Muscle of back (tissue), 13 donors: ENCODE results near the gene PARP9. TPM values are rescaled to one million over a fixed set of nuclear protein-coding genes. Genes with fewer than 3 reads are reported as not detected.

Source experiments
- DNase-seq, 3 donors: peaks; one replicate each; pipeline versions ENCODE4 v3.0.0 to v3.0.0-alpha.2; 2013
- long read RNA-seq, 9 donors: transcript quantifications; one replicate each; lab custom pipeline, GENCODE V29; 2026
- polyA plus RNA-seq, 10 donors: library from polyadenylated mRNA; unstranded; fragments of 120-200 nt; gene quantifications; one replicate each; pipeline ENCODE4 v1.2.1, GENCODE V29; 2013; ENCODE audit not compliant: insufficient read length in 10 of 10

The PARP9 gene
- 10 to 100 TPM in 9 of 10 donors, 1 to 10 TPM in 1; 8.9 to 19.2 (median 15.1) TPM for polyA plus RNA-seq
- long read RNA-seq, donor 1, result 0 reads
- long read RNA-seq, donor 2, result 0 reads
- long read RNA-seq, donor 3, result 0 reads
- long read RNA-seq, donor 4, partial matches to known transcripts, result 0 of 1 reads
- long read RNA-seq, donor 4, other reads (novel, unspliced or antisense), result 0 of 1 reads
- long read RNA-seq, donor 5, partial matches to known transcripts, result 9 of 10 reads
- long read RNA-seq, donor 5, other reads (novel, unspliced or antisense), result 0 of 10 reads
- long read RNA-seq, donor 6, partial matches to known transcripts, result 0 of 1 reads
- long read RNA-seq, donor 6, other reads (novel, unspliced or antisense), result 0 of 1 reads
- long read RNA-seq, donor 7, result 0 reads
- long read RNA-seq, donor 8, result 0 reads
- long read RNA-seq, donor 9, result 0 reads

DNA sequence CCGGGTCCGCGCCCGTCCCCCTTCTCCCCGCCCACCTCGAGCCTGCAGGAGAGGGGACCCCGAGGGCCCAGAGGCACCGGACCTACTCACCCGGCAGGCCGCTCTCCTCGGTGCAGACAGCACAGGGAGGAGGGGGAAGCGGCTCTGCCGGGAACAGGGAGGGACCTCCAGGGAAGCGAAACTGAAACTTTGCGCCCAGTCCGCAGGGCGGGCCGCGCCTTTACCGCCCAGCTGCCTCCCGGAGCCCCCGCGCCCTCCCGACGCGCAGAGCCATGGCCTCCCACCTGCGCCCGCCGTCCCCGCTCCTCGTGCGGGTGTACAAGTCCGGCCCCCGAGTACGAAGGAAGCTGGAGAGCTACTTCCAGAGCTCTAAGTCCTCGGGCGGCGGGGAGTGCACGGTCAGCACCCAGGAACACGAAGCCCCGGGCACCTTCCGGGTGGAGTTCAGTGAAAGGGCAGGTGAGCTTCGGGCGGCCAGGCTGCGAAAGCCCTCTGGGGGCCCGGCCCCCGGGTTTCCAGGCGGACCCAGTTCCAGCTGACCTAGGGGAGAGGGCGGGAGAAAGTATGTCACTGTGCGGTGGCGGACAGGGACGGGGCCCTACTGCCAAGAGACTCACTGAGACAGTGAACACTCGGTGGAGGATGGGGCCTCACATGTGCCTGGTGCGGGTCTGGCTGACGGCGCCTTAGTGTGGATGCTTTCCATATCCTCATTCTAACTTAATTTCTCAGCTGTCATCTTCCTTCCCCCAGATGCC is at the start of gene PARP9, which contains the start of gene DTX3L:
Gene PARP9, minus strand, starts transcription at position 146 of the 758 bp plus-strand sequence. CDS start 4,680 bp downstream, outside the sequence.
Gene DTX3L, plus strand, starts transcription at position 184 of the 758 bp plus-strand sequence. Its CDS starts 89 bp downstream, at position 273.
- DNase-seq, result peak; percentile 71 to 93 (median 84)

DNA sequence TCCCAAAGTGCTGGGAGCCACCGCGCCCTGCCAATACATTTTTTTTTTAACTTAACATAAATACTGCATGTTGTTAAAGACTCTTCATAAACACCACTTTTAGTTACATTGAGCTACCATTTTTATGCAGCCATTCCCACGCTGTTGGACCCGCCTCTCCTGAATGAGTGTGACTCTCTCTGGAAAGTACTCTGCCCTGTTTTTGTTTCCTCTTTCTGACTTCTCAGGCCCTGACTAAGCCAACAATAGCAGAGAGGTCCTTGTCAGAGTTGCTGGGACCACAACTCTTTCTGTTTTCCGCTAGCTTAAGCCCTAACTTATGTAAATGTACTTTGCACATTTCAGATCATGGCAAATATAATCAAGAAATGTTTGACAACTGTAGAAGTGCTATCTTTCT is 48.6 kb upstream of the PARP9 start:
- no peak for DNase-seq

DNA sequence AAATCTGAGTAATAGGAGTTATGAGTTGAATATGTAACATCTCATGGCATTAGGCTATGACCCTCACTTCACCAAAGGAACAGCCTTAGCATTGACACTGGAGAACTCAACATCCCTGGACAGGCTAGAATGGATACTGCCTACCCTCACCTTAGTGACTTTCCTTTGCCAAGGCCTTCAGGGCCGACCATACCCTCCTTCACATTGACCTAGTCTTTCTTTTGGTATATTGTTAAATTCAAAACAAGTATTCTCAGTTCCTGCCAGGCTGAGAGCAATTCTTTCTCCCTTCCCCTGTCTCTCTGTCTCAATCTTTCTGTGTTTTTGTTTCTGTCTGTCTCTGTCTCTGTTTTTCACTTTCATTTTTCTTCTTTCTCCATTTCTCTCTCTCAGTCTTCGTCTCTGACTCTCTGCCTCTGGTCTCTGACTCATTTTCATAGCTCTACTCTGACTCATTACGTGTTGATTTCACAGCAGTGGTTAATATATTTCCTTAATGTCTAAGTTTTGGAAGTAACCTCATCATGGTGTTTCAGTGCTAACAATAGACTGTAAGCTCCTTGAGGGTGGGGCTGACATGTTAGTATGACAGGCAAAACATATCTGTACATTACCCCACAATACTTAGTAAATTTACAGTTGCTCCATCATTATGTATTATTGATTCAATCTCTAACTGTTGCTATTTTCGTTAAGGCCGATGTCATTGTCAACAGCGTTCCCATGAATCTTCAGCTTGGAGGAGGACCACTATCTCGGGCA is 45.9 kb upstream of the PARP9 start:
- DNase-seq, result peak in 1 of 3 donors; percentile 52

DNA sequence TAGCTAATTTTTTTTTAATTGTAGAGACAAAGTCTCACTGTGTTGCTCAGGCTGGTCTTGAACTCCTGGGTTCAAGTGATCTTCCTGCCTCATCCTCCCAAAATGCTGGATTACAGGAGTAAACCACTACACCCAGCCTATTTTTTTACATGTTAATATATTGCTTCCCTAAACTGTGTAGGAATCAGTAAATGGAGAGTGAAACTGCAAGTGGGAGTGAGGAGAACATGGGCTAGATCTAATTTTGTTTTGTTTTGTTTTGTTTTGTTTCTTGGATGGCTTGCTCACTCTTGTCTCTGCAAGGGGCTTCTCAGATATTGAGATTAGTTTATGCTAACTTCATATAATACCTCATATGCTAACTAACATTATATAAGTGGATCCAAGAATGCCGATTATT is 44.8 kb upstream of the PARP9 start:
- no peak for DNase-seq

DNA sequence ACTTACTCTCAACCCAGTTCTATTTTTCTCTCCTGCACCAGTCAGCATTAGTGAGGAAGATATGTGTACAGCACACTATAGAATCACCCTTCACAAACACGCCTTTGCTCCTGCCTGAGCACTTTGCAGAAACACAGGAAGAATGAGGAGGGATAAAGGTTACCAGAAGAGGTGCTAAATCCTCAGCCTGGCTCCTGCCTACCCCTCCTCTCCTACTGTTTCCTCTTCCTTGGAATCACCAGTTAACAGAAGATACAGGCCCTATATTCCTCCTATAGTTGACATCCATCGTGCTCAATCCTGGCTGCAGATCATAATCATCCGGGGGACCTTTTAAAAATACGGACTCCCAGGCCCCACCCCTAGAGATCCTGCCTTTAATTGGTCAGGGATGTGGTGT is 42.2 kb upstream of the PARP9 start:
- DNase-seq, result no peak

DNA sequence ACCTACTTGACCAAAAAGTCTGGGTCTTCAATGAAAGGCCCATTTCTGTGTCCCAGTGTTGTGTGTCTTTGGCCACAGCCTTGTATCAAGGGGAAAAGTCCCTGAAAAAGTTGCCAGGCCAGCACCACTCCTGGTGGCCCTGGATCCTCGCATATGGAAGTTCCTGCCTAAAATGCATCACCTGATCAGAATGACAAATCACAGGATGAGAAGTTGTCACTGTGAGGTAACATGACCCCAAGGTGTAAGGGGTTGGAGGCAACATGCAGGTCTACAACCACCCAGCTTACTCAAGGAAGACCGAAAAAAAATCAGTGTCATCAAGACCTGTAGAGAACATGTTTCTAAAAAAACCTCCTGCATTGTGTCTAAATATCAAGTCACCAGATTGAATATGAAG is 39.0 kb upstream of the PARP9 start:
- DNase-seq, result no peak

DNA sequence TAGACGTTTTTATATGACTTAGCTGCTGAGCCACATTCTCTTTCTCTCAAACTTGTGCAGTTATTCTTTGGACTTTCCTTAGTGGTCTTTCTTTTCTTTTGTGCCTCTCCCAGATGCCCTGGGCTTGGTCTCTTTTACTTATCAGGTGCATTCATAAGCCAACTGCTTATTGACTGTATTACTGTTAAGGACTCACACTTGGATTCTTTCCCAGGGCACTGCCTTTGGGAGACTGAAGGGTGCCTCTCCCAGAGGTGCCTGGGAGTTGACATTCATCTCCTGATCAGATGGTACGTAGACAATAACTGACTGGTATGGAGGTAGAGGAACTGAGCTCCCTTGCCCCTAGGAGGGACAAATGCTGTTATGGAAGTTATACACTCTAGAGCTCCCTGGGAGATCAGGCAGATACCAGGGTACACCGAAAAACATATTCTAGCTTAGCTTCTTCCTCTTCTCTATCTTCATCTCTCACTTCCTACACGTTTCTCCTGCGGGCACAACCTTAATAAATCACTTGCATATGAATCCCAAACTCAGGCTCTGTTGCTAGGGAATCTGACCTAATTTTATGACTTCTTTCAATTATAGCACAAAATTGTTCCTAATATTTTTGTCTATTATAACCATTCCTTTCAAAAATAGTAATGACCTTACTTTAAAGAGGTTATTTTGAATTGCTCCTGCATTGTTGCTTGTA is 38.1 kb upstream of the PARP9 start:
- DNase-seq, result no peak

DNA sequence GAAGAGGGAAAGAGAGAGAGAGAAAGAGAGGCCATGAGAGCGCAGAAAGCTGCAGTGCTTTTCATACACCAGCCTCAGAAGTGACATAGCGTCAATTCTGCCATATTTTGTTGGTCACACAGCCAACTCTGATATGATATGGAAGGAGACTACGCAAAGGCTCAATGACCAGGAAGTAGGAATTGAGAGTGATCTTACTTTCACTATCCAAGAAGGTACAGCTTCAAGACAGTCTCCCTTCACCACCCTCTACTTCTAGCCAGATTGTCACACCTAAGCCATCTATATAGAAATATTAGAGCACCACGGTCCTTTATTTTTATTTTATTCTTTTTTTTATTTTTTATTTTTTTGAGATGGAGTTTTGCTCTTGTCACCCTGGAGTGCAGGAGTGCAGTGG is 34.5 kb upstream of the PARP9 start:
- no peak for DNase-seq

DNA sequence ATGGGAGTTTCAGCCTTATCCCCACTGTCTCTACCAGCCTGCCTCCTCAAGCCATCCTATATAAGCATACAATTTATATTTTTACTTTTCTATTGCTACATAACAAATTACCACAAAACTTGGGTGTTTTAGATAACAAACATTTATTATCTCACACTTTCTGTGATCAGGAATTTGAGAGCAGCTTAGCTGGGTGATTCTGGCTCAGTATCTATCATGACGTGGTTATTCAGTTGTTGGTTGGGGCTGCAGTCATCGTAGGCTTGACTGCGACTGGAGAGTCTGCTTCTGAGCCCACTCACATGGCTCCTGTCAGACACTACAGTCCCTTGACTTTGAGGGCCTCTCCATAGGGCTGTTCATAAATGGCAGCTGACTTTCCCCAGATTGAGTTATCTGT is 34.1 kb upstream of the PARP9 start:
- no peak for DNase-seq

DNA sequence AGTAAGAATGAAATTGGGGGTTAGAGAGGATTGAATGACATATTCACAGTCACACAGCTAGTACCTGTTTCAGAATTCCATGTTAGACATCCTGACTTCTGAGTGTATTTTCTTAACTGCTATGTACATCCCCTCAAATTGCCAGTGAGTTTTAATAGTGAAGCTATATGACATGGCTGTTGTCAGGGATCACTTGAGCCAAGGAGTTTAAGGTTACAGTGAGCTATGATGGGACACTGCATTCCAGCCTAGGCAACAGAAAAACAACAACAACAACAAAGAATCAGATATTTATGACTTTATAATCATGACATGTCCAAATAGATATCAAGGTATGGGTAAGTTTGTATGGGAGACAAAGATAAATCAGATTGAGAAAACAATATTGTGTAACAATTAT is 29.9 kb upstream of the PARP9 start:
- no peak for DNase-seq

DNA sequence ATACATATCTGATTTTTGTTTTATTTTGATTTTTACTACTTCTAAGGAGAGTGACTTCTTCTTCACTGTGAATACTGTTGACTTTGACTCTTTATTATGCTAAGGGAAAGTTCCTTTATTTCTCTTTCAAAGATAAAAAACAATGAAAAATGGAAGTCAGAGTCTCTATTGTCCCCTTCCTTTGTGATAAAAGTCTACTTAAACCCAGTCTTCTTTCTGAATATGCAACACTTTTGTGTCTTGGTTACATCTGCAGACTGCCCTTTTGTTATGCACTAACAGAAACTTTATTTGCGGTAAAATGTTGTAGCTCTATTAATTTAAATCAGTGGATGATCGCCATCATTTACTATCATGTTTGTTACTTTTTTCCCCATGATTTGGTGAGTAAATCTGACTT is 26.5 kb upstream of the PARP9 start:
- DNase-seq, result no peak

DNA sequence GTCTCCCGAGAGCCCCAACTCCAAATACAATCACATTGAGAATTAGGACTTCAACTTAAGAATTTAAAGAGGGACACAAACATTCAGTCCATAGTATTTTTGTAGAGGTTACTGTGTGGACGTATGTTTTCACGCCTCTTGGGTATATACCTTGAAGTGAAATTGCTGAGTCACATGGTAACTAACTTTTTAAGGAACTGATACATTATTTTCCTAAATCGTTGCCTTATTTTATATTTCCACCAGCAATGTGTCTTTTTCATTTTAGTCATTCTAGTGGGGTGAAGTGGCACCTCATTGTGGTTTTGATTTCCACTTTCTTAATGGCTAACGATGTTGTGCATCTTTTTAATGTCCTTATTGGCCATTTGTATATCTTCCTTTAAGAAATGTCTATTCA is 25.2 kb upstream of the PARP9 start:
- DNase-seq, result no peak

DNA sequence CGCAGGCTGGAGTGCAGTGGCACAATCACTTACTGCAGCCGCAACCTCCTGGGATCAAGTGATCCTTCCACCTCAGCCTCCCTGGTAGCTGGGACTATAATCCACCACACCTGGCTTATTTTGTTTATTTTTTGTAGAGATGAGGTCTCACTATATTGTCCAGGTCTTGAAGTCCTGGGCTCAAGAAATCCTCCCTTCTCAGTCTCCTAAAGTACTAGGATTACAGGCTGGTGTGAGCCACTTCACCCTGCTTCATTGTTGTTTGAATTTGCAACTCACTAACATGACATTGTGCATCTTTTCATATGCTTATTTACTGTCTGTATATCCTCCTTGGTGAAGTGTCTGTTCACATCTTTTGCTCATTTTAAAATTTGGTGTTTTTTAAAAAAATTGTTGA is 23.5 kb upstream of the PARP9 start:
- DNase-seq, result no peak

DNA sequence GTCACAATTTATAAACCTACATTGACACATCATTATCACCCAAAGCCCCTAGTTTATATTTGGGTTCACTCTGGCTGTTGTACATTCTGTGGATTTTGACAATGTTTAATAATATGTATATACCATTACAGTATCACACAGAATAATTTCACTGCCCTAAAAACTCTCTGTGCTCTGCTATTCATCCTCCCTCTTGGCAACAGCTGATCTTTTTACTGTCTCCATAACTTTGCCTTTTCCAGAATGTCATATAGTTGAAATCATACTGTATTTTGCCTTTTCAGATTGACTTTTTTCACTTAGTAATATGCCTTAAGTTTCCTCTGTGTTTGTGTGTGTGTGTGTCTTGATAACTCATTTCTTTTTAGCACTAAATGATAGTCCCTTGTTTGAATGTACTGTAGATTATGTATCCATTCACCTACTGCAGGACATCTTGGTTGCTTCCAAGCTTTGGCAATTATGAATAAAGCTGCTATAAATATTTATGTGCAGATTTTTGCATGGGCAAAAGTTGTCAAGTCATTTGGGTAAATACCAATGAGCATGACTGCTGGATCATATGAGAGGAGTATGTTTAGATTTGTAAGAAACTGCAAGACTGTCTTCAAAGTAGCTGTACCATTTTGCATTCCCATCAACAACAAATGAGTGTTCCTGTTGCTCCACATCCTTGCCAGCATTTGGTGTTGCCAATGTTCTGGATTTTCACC is 22.8 kb upstream of the PARP9 start:
- no peak for DNase-seq

DNA sequence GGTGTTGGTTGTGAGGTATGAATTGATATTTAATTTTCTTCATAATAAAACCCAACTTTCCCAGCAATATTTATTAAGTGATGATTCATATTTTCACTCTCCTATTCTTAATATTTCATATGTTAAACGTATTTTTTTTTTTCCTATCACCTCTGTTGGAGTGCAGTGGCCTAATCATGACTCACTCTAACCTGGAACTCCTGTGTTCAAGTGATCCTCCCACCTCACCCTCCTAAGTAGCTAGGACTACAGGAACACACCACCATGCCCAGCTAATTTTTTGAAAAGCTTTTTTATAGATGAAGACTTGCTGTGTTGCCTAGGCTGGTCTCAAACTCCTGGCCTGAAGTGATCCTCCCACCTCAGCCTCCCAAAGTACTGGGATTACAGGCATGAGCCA is 22.0 kb upstream of the PARP9 start:
- DNase-seq, result no peak

DNA sequence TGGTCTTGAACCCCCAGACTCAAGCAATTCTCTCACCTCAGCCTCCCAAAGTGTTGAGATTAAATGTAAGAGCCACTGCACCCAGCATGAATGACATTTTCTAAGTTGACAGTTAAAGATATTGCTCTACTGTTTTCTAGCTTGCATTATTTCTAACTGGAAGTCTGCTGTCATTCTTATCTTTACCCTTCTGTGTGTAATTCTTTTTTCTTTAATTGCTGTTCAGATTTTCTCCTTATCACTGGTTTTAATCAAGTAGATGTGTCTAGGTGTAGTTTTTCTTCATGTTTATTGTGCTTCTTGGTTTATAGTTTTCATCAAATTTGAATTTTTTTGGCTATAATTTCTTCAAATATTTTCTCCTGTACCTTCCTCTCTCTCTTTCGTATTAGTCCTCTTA is 18.3 kb upstream of the PARP9 start:
- no peak for DNase-seq

DNA sequence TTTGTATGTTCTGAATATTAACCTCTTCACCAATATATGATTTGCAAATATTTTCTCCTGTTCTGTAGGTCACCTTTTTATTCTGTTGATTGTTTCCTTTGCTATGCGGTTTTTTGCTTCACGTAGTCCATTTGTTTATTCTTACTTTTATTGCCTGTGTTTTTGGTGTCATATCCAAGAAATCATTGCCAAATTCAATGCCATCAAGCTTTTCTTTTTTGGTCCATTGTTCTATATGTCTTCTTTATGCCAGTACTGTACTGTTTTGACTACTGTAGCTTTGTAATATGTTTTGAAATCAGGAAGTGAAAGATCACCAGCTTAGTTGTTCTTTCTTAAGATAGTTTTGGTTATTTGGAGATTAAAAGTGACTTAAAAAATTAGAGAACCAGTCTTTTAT is 17.5 kb upstream of the PARP9 start:
- DNase-seq, result no peak

DNA sequence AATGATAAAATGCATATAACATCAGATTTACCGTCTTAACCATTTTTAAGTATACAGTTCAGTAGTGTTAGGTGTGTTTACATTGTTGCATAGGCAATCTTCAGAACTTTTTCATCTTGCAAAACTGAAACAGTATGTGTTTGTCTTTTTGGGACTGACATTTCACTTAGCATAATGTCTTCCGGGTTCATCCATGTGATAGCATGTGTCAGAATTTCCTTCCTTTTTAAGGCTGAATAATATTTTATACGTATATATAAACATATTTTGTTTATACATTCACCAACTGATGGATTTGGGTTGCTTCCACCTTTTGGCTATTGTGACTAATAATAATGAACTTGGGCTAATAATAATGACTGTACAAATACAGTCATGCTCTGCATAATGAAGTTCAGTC is 16.4 kb upstream of the PARP9 start:
- DNase-seq, result no peak

DNA sequence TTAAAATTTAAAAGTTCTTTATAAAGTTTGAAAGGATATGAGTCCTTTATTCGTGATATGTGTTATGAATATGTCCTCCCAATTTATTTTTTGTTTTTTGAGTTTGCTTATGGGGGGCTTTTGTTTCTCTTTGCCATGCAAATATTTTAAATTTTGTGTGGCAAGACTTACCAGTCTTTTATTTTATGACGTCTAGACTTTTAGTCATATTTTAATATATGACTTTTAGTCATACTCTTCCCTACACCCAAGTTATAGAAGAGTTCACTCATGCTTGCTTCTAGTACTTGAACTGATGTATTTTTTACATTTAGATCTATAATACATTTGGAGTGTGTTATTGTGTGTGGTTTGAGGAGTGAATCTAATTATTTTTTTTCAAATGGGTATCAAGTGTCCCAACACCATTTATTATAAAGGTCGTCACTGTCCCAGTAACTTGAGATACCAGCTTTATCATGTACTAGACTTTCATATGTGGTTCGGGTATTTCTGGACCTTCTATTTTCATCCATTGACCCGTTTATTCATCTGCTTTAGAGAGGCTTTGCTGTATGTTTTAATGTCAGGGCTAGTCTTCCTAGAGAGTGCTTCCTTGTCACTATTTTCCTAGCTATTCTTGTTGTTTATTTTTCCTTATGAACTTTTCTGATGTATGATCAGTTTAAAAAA is 14.1 kb upstream of the PARP9 start:
- no peak for DNase-seq

DNA sequence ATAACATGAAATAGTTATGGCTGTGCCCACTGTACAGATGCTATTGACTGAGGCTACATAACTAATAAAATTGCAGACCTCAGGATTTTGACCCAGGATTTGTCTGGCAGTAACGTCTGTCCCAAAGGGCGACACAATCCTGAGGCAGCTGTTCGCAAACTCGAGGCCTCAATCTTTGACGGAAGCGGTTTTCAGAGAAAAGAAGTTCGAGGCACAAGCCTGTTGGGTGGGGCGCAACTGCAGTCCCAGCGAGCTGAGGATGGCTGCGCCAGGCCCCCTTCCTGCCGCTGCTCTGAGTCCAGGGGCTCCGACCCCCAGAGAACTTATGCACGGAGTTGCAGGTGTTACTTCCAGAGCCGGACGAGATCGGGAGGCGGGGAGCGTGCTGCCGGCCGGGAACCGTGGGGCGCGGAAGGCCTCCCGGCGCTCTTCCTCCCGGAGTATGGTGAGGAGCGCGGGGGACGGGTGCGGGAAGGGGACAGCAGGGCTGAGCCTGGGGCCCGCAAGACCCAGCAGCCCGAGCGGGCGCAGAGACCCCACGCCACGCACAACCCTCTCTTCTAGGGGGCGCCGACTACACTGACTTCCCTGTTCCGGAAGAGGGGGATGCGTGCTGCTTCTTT is 13.4 kb upstream of the PARP9 start, which contains the start of gene PARP15:
Gene PARP15, plus strand, starts transcription at position 242 of the 623 bp plus-strand sequence. Its CDS starts 18 bp downstream, at position 260.
- DNase-seq, result peak in 1 of 3 donors; percentile 57
